Keratinocyte (primary cell): ENCODE results near the gene PIGA. TPM values are rescaled to one million over a fixed set of nuclear protein-coding genes. Genes with fewer than 3 reads are reported as not detected.
A peak's percentile ranks its signal among the peaks of the same experiment; 100 is the strongest.

Source experiments
- DNase-seq: peaks from one replicate; pipeline ENCODE4 v3.0.0-alpha.2; 2011; ENCODE audit warnings: low read depth, missing footprints, low spot score
- FAIRE-seq: peaks from 2 replicates; lab custom pipeline; 2011; peaks lifted over from hg19 to GRCh38; lab: Jason Lieb, UNC
- H2AFZ ChIP-seq: 2 replicates; pipeline ENCODE4 v1.6.0; 2012; ENCODE audit warnings: low read length, control low read depth, inconsistent platforms; ENCODE audit not compliant: control insufficient read depth
- H3K27ac ChIP-seq: 2 replicates; pipeline ENCODE4 v1.5.1; 2011; ENCODE audit warnings: low read length; ENCODE audit not compliant: control insufficient read depth, insufficient read depth
- H3K27me3 ChIP-seq: 3 replicates; pipeline ENCODE4 v1.6.0; 2011; ENCODE audit warnings: low read length; ENCODE audit not compliant: control insufficient read depth, insufficient read depth; ENCODE audit errors: extremely low read depth
- H3K36me3 ChIP-seq, 2 experiments: 2 replicates in 1 of 2; 3 replicates in 1 of 2; pipeline ENCODE4 v1.5.1; 2011; ENCODE audit warnings: low read length in 2 of 2, mild to moderate bottlenecking in 1 of 2; ENCODE audit not compliant: control insufficient read depth in 2 of 2, insufficient read depth in 2 of 2; ENCODE audit errors: extremely low read depth in 1 of 2
- H3K4me1 ChIP-seq: 3 replicates; pipeline ENCODE4 v1.5.1; 2011; ENCODE audit warnings: low read length; ENCODE audit not compliant: control insufficient read depth, insufficient read depth; ENCODE audit errors: extremely low read depth
- H3K4me2 ChIP-seq: 3 replicates; pipeline ENCODE4 v1.6.0; 2011; ENCODE audit warnings: low read depth, low read length; ENCODE audit not compliant: control insufficient read depth, insufficient read depth; ENCODE audit errors: extremely low read depth
- H3K4me3 ChIP-seq, 3 experiments: fragments of 200-600 bp in 1 of 3; sonication (generic) in 1 of 3; 2 replicates in 2 of 3; 3 replicates in 1 of 3; pipeline ENCODE4 v1.5.1; 2011 to 2016; ENCODE audit warnings: low read length in 3 of 3, mild to moderate bottlenecking in 3 of 3, control low read depth in 2 of 3, inconsistent platforms in 1 of 3, low read depth in 1 of 3, mixed read lengths in 1 of 3, mixed run types in 1 of 3, moderate library complexity in 1 of 3; ENCODE audit not compliant: control insufficient read depth in 2 of 3, insufficient read depth in 2 of 3; ENCODE audit errors: extremely low read depth in 1 of 3
- H3K79me2 ChIP-seq: 2 replicates; pipeline ENCODE4 v1.6.0; 2012; ENCODE audit warnings: low read length; ENCODE audit not compliant: control insufficient read depth, insufficient read depth
- H3K9ac ChIP-seq: 3 replicates; pipeline ENCODE4 v1.6.0; 2011; ENCODE audit warnings: low read length; ENCODE audit not compliant: control insufficient read depth, insufficient read depth; ENCODE audit errors: extremely low read depth
- H3K9me1 ChIP-seq: 3 replicates; pipeline ENCODE4 v1.6.0; 2011; ENCODE audit warnings: low read length; ENCODE audit not compliant: control insufficient read depth, insufficient read depth; ENCODE audit errors: extremely low read depth
- H3K9me3 ChIP-seq: 2 replicates; pipeline ENCODE4 v1.5.1; 2012; ENCODE audit warnings: low read depth, low read length; ENCODE audit not compliant: control insufficient read depth
- H4K20me1 ChIP-seq: 3 replicates; pipeline ENCODE4 v1.6.0; 2011; ENCODE audit warnings: low read length; ENCODE audit not compliant: control insufficient read depth, insufficient read depth; ENCODE audit errors: extremely low read depth
- CTCF ChIP-seq, 3 experiments: IDR thresholded peaks in 1 of 3; conservative IDR thresholded peaks in 1 of 3; optimal IDR thresholded peaks in 1 of 3; 2 replicates in 2 of 3; 3 replicates in 1 of 3; pipeline versions ENCODE3 to v1.5.1; 2011; ENCODE audit warnings: low read length in 3 of 3, mild to moderate bottlenecking in 3 of 3, moderate library complexity in 2 of 3, control low read depth in 1 of 3, inconsistent platforms in 1 of 3; ENCODE audit not compliant: insufficient read depth in 2 of 3; ENCODE audit errors: extremely low read depth in 1 of 3
- EZH2 ChIP-seq: IDR thresholded peaks from one replicate; pipeline ENCODE4 v1.6.1; 2012; ENCODE audit warnings: inconsistent platforms, mild to moderate bottlenecking, low read length, moderate library complexity
- dilution Hi-C: fragments of 300-500 bp; cut with MboI; formaldehyde crosslinking; loops from one replicate; pipeline ENCODE4 v1.7.0; 2020; ENCODE audit warnings: low sequenced_read_pairs; ENCODE audit not compliant: extremely low pct_ligation_motif_present
- polyA minus RNA-seq, 3 experiments: library from RNA; depleted of rRNA, polyadenylated mRNA; stranded (reverse); fragments of >200 nt; gene quantifications; 1 replicate in 1 of 3; 2 replicates in 1 of 3; 3 replicates in 1 of 3; pipeline ENCODE4 v1.2.3, GENCODE V29; 2011
- polyA plus RNA-seq, 5 experiments: library from polyadenylated mRNA; depleted of rRNA in 3 of 5; stranded (reverse) in 3 of 5; stranded (forward) in 1 of 5; unstranded in 1 of 5; fragments of >200 nt; gene quantifications; 1 replicate in 1 of 5; 2 replicates in 3 of 5; 3 replicates in 1 of 5; pipeline versions ENCODE4 v1.2.1 to v1.2.3, GENCODE V29; 2011 to 2012; ENCODE audit warnings: missing spikeins in 2 of 5, low read depth in 1 of 5, low replicate concordance in 1 of 5

The PIGA gene
- polyA plus RNA-seq (7.1 to 17.0 TPM (median 12.6 TPM) in 3 replicates), polyA minus RNA-seq (5.9 to 34.0 TPM (median 22.4 TPM) in 3 replicates)
- polyA plus RNA-seq (2011; ENCODE audit: low read depth), result 8.1 TPM
- polyA plus RNA-seq (2011; cell fraction: cytosol; rRNA removed), result 4.6 and 13.8 TPM in 2 replicates
- 23.2 and 24.7 TPM in 2 replicates for polyA plus RNA-seq (2011; cell fraction: nucleus; rRNA removed)
- polyA plus RNA-seq (2012; ENCODE audit: low replicate concordance), result 6.5 and 14.3 TPM in 2 replicates
- polyA minus RNA-seq (2011; cell fraction: cytosol; rRNA and poly(A)+ RNA removed), result 5.0 TPM
- polyA minus RNA-seq (2011; cell fraction: nucleus; rRNA and poly(A)+ RNA removed), result 18.0 and 51.8 TPM in 2 replicates

GRCh38 chrX:15335135-15336022, at the start of gene PIGA:
Gene PIGA, minus strand, starts transcription at chrX:15335523. Its CDS starts 3,593 bp downstream, at chrX:15331930.
- peak within 1 kb of the TSS; percentile 41 to 75 (median 58) for H3K4me3 ChIP-seq
- peaks cover 0 to 3% of the 10 kb centered on the region in 2 experiments for H3K36me3 ChIP-seq
- H3K27ac ChIP-seq, result peak within 1 kb of the TSS; percentile 95
- H3K4me1 ChIP-seq, result no peaks in the 10 kb centered on the region
- no peaks in the 10 kb centered on the region for H4K20me1 ChIP-seq
- no peaks in the 10 kb centered on the region for H3K9me1 ChIP-seq
- peaks cover 6% of the 10 kb centered on the region for H3K27me3 ChIP-seq
- dilution Hi-C loops, result no loop called here
- FAIRE-seq (no peak), DNase-seq (peak; percentile 64)
- H3K79me2 ChIP-seq, result peaks cover 12% of the 10 kb centered on the region
- peak within 1 kb of the TSS; percentile 46 for H3K4me2 ChIP-seq
- H2AFZ ChIP-seq, result no peak within 1 kb of the TSS
- TF ChIP-seq EZH2 (no peak), CTCF (optimal IDR thresholded peaks at IDR 0.05 in 1 of 3, IDR thresholded peaks at IDR 0.05 in 1 of 3, conservative IDR thresholded peaks at IDR 0.05 in 1 of 3; ENCODE audit: extremely low read depth in 1 of 3, insufficient read depth in 2 of 3, low read length in 3 of 3) (no peak)
- H3K9ac ChIP-seq, result peak within 1 kb of the TSS; percentile 93
- H3K9me3 ChIP-seq, result no peaks in the 10 kb centered on the region

- Histone ChIP-seq H3K36me3 (no peaks in the 10 kb centered on the region), H3K9me1 (no peaks in the 10 kb centered on the region), H3K27me3 (no peaks in the 10 kb centered on the region), H4K20me1 (no peaks in the 10 kb centered on the region), H3K4me2 (no peak within 1 kb of the TSS), H3K79me2 (no peaks in the 10 kb centered on the region), H3K4me3 (no peak within 1 kb of the TSS), H3K9ac (no peak within 1 kb of the TSS), H3K27ac (no peak within 1 kb of the TSS), H3K9me3 (no peaks in the 10 kb centered on the region), H3K4me1 (no peaks in the 10 kb centered on the region), H2AFZ (no peak within 1 kb of the TSS)
- TF ChIP-seq CTCF (optimal IDR thresholded peaks at IDR 0.05 in 1 of 3, IDR thresholded peaks at IDR 0.05 in 1 of 3, conservative IDR thresholded peaks at IDR 0.05 in 1 of 3; ENCODE audit: extremely low read depth in 1 of 3, insufficient read depth in 2 of 3, low read length in 3 of 3) (no peak), EZH2 (no peak)
- no peak for FAIRE-seq
- DNase-seq, result no peak
- dilution Hi-C loops, result no loop called here
These were observed 49.0 kb upstream of the PIGA start, which contains the start of gene VEGFD for GRCh38 chrX:15384304-15384703. Gene VEGFD, minus strand, starts transcription at chrX:15384413. Its CDS starts 467 bp downstream, at chrX:15383946.
